ENCODE results near the gene GNAQ. TPM values are rescaled to one million over a fixed set of nuclear protein-coding genes. Genes with fewer than 3 reads are reported as not detected.

The GNAQ gene
- total and polyA plus RNA-seq, 4 donors: 6.8 to 19.6 (median 12.6) TPM

GRCh38 chr9:77725820-77726219, 305.8 kb downstream of the GNAQ start:
- Histone ChIP-seq H3K4me3 (ENCODE audit: low read depth in 1 of 3, low read length in 3 of 3) (no peak overlapping the region), H3K36me3 (ENCODE audit: control insufficient read depth in 4 of 4, insufficient read depth in 3 of 4, low read depth in 1 of 4, low read length in 3 of 4) (peaks cover 3 to 17% (median 16%) of the 10 kb centered on the region in 4 donors), H3K4me1 (ENCODE audit: control insufficient read depth in 4 of 4, insufficient read depth in 4 of 4, low read length in 3 of 4) (no peaks in the 10 kb centered on the region), H3K9me3 (ENCODE audit: control insufficient read depth in 4 of 4, low read length in 3 of 4) (no peaks in the 10 kb centered on the region), H3K27me3 (ENCODE audit: control insufficient read depth in 4 of 4, insufficient read depth in 4 of 4, low read length in 3 of 4) (no peaks in the 10 kb centered on the region), H3K9ac (ENCODE audit: low read depth in 1 of 2, low read length in 2 of 2) (no peak overlapping the region), H3K27ac (ENCODE audit: low read depth in 1 of 2, low read length in 2 of 2) (no peak overlapping the region)
- 87% methylated on average over 6 of the region's 6 CpGs for WGBS
- TF ChIP-seq ZBTB33 (IDR thresholded peaks at IDR 0.05): no peak
- TF ChIP-seq HNF4G (IDR thresholded peaks at IDR 0.05): no peak
- no peak for TF ChIP-seq FOXA2 (IDR thresholded peaks at IDR 0.05)
- TF ChIP-seq RAD21 (IDR thresholded peaks at IDR 0.05): no peak
- TF ChIP-seq EGR1 (IDR thresholded peaks at IDR 0.05; ENCODE audit: low read depth in 2 of 2): no peak
- TF ChIP-seq GABPA (IDR thresholded peaks at IDR 0.05 in 1 of 2, conservative IDR thresholded peaks at IDR 0.05 in 1 of 2): no peak
- no peak for TF ChIP-seq TAF1 (conservative IDR thresholded peaks at IDR 0.05)
- TF ChIP-seq MAX (IDR thresholded peaks at IDR 0.05): no peak
- no peak for TF ChIP-seq CTCF (IDR thresholded peaks at IDR 0.05; ENCODE audit: low read depth, low read length, missing input control)
- no peak for TF ChIP-seq HNF4A (conservative IDR thresholded peaks at IDR 0.05)
- TF ChIP-seq SP1 (IDR thresholded peaks at IDR 0.05): no peak
- TF ChIP-seq NR2F2 (IDR thresholded peaks at IDR 0.05): no peak
- no peak for TF ChIP-seq YY1 (IDR thresholded peaks at IDR 0.05)
- no peak for TF ChIP-seq ATF3 (IDR thresholded peaks at IDR 0.05)
- no peak for TF ChIP-seq RXRA (IDR thresholded peaks at IDR 0.05)
- no peak for TF ChIP-seq FOXA1 (IDR thresholded peaks at IDR 0.05)
- TF ChIP-seq JUND (IDR thresholded peaks at IDR 0.05): no peak
- DNase-seq (ENCODE audit: low spot score): no peak

GRCh38 chr9:77725046-77725694, 306.4 kb downstream of the GNAQ start:
- Histone ChIP-seq H3K9ac (ENCODE audit: low read depth in 1 of 2, low read length in 2 of 2) (no peak overlapping the region), H3K4me3 (ENCODE audit: low read depth in 1 of 3, low read length in 3 of 3) (no peak overlapping the region), H3K27ac (ENCODE audit: low read depth in 1 of 2, low read length in 2 of 2) (no peak overlapping the region), H3K27me3 (ENCODE audit: control insufficient read depth in 4 of 4, insufficient read depth in 4 of 4, low read length in 3 of 4) (no peaks in the 10 kb centered on the region), H3K36me3 (ENCODE audit: control insufficient read depth in 4 of 4, insufficient read depth in 3 of 4, low read depth in 1 of 4, low read length in 3 of 4) (peaks cover 3 to 19% (median 16%) of the 10 kb centered on the region in 4 donors), H3K4me1 (ENCODE audit: control insufficient read depth in 4 of 4, insufficient read depth in 4 of 4, low read length in 3 of 4) (no peaks in the 10 kb centered on the region), H3K9me3 (ENCODE audit: control insufficient read depth in 4 of 4, low read length in 3 of 4) (no peaks in the 10 kb centered on the region)
- 51% methylated on average over 2 of the region's 2 CpGs for WGBS
- no peak for DNase-seq (ENCODE audit: low spot score)
- TF ChIP-seq HNF4G (IDR thresholded peaks at IDR 0.05) (no peak), ATF3 (IDR thresholded peaks at IDR 0.05) (no peak), FOXA2 (IDR thresholded peaks at IDR 0.05) (no peak), JUND (IDR thresholded peaks at IDR 0.05) (no peak), RAD21 (IDR thresholded peaks at IDR 0.05) (no peak), SP1 (IDR thresholded peaks at IDR 0.05) (no peak), NR2F2 (IDR thresholded peaks at IDR 0.05) (no peak), RXRA (IDR thresholded peaks at IDR 0.05) (no peak), TAF1 (conservative IDR thresholded peaks at IDR 0.05) (no peak), MAX (IDR thresholded peaks at IDR 0.05) (no peak), ZBTB33 (IDR thresholded peaks at IDR 0.05) (no peak), GABPA (IDR thresholded peaks at IDR 0.05 in 1 of 2, conservative IDR thresholded peaks at IDR 0.05 in 1 of 2) (no peak), FOXA1 (IDR thresholded peaks at IDR 0.05) (no peak), CTCF (IDR thresholded peaks at IDR 0.05; ENCODE audit: low read depth, low read length, missing input control) (no peak), HNF4A (conservative IDR thresholded peaks at IDR 0.05) (no peak)
